Mammary epithelial cell (primary cell): ENCODE data around the gene ABCB11.

Experiments
- CTCF ChIP-seq, 2 donors: IDR thresholded peaks in 1 of 2; conservative IDR thresholded peaks in 1 of 2; 2 replicates each; pipeline ENCODE4 v1.5.1; 2011 to 2012; ENCODE audit warnings: inconsistent platforms in 2 of 2, low read length in 2 of 2, mild to moderate bottlenecking in 2 of 2, control low read depth in 1 of 2, low read depth in 1 of 2; ENCODE audit not compliant: insufficient read depth in 1 of 2; ENCODE audit errors: extremely low read depth in 1 of 2
- EZH2 ChIP-seq: IDR thresholded peaks from 2 replicates; pipeline ENCODE4 v1.6.1; 2012; ENCODE audit warnings: low read length, inconsistent platforms, borderline replicate concordance

GRCh38 chr2:169049142-169049541, 18.0 kb upstream of the ABCB11 start:
- TF ChIP-seq CTCF (conservative IDR thresholded peaks at IDR 0.05 in 1 of 2, IDR thresholded peaks at IDR 0.05 in 1 of 2; ENCODE audit: extremely low read depth in 1 of 2, insufficient read depth in 1 of 2, low read depth in 1 of 2, low read length in 2 of 2): no peak
- TF ChIP-seq EZH2: no peak
